ENCODE results near the gene NXPE1.

DNA sequence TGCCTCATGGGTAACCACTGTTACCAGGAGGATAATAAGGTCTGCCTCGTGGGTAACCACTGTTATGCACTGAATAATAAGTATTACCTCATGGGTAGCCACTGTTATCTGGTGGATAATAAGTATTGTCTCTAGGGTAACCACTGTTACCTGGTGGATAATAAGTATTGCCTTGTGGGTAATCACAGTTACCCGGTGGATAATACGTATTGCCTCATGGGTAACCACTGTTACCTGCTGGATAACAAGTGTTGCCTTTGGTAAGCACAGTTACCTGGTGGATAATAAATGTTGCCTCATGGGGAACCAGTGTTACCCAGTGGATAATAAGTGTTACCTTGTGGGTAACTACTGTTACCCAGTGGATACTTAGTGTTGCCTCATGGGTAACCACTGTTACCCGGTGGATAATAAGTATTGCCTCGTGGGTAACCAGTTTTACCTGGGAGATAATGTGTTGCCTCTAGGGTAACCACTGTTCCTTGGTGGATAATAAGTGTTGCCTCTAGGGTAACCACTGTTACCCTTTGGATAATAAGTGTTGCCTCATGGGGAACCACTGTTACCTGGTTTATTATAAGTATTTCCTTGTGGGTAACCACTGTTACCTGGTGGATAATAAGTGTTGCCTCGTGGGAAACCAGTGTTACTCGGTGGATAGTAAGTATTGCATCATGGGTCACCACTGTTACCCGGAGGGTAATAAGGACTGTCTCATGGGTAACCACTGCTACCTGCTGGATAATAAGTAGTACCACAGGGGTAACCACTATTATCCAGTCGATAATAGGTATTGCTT lies 46.5 kb upstream of the NXPE1 start:
- no peak for TF ChIP-seq YY1 (IDR thresholded peaks at IDR 0.05; ENCODE audit: insufficient read depth, insufficient read length)
- no peak for TF ChIP-seq SUZ12 (IDR thresholded peaks at IDR 0.05; ENCODE audit: extremely low read depth, insufficient read depth, insufficient read length)
